Upper lobe of left lung (tissue), 6 donors: ENCODE results near the gene OR6Q1. TPM values are rescaled to one million over a fixed set of nuclear protein-coding genes. Genes with fewer than 3 reads are reported as not detected.

ENCODE experiments used
- ATAC-seq, 2 donors: fragments of 200-7000 bp; cut with Tn5 transposase; one replicate each; pipeline ENCODE4 v1.9.1; 2022; ENCODE audit warnings: mild to moderate bottlenecking in 2 of 2, moderate library complexity in 2 of 2; ENCODE audit not compliant: low FRiP score in 2 of 2
- DNase-seq, 2 donors: peaks; one replicate each; pipeline ENCODE4 v3.0.0-alpha.2; 2019 to 2020
- H3K27ac ChIP-seq, 4 donors: fragments of 200-600 bp; sonication (generic); one replicate each; pipeline ENCODE4 v1.5.1; 2016 to 2019
- H3K27me3 ChIP-seq, 4 donors: fragments of 200-600 bp; sonication (generic); one replicate each; pipeline ENCODE4 v1.5.1; 2017 to 2019
- H3K36me3 ChIP-seq, 4 donors: fragments of 200-600 bp; sonication (generic); one replicate each; pipeline ENCODE4 v1.5.1; 2016 to 2019
- H3K4me1 ChIP-seq, 4 donors: fragments of 200-600 bp; sonication (generic); one replicate each; pipeline ENCODE4 v1.5.1; 2018 to 2019
- H3K4me3 ChIP-seq, 4 donors: fragments of 200-600 bp; sonication (generic); one replicate each; pipeline ENCODE4 v1.5.1; 2017 to 2019; ENCODE audit warnings: mild to moderate bottlenecking in 2 of 4, moderate library complexity in 1 of 4
- H3K9me3 ChIP-seq, 4 donors: fragments of 200-600 bp; sonication (generic); one replicate each; pipeline ENCODE4 v1.5.1; 2018 to 2019
- EP300 ChIP-seq, 4 donors: sonication (generic); formaldehyde crosslinking; IDR thresholded peaks; one replicate each; pipeline ENCODE4 v1.5.1; 2017; ENCODE audit warnings: antibody characterized with exemption in 4 of 4, control low read depth in 2 of 4
- POLR2A ChIP-seq, 4 donors: fragments of 450-650 bp; IDR thresholded peaks; one replicate each; pipeline ENCODE4 v1.5.1; 2016 to 2017; ENCODE audit warnings: antibody characterized with exemption in 4 of 4, mild to moderate bottlenecking in 2 of 4
- POLR2AphosphoS5 ChIP-seq, 2 donors: sonication (generic); formaldehyde crosslinking; IDR thresholded peaks; one replicate each; pipeline ENCODE4 v1.5.1; 2017; ENCODE audit warnings: antibody characterized with exemption in 2 of 2
- WGBS, 2 donors: methylation state at CpG; one replicate each; pipeline ENCODE4 v1.1.5; 2017 to 2018; 5-methylcytosine and 5-hydroxymethylcytosine counted together
- total RNA-seq, 6 donors: library from RNA; depleted of rRNA in 4 of 6; stranded (reverse); fragments of >200 nt in 4 of 6; gene quantifications; one replicate each; pipeline versions ENCODE4 v1.1.0 to v1.2.1, GENCODE V29; 2016 to 2021
- TF ChIP-seq, protein P1 (sequence below), 6 experiments: fragments of 450-650 bp in 4 of 6; fragments of 200-600 bp in 2 of 6; sonication (generic) in 2 of 6; IDR thresholded peaks; one replicate each; pipeline ENCODE4 v1.5.1; 2016 to 2019; ENCODE audit warnings: antibody characterized with exemption in 6 of 6
- donor health status: DM: no; HTN: no; CAD: no; lungs with moderate emphysema.
- donor health status: DM: no; HTN: yes; CAD: no; lungs with severe emphysema.

OR6Q1 gene
- total RNA-seq, 6 donors from 2014 or later, result not detected

DNA sequence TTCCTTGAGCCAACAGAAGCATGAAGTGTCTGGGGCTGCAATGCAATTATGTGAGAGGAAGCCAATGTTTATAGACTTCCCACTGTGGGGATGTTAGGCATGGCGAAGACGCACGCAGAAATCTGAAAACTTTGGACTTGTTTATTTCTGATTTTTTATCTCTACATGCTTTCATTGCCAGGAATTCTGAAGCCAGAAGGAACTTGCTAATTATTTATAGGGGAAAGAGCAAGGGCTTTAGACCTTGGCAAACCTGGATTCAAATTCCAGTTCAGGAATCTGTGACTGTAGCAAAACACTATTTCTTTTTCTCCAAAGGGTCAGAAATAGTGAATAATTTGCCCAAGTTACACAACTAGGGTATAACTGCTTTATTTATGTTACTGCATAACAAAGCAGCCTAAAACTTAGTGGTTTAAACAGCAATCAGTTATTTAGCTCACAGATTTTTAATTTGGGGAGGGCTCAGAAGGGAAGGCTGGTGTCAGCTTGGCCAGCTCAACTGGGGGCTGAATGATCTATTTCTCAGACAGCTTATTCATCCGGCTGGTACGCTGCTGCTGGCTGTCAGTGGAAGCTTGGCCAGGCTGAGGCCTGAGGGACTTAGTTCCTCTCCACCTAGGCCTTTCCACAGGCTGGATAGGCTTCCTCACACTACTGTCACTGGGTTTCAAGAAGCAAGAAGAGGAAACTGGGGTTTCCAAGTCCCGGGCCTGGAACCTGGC is 1.9 kb upstream of the OR6Q1 start:
- Histone ChIP-seq H3K4me1 (peaks cover 10 to 49% (median 16%) of the 10 kb centered on the region in 4 donors), H3K4me3 (no peak overlapping the region), H3K27ac (peak overlapping the region; percentile 27 to 68 (median 54)), H3K9me3 (no peaks in the 10 kb centered on the region), H3K36me3 (no peaks in the 10 kb centered on the region), H3K27me3 (no peaks in the 10 kb centered on the region)
- ATAC-seq, result peak; percentile 43 to 44
- no peak for DNase-seq
- TF ChIP-seq, protein P1, sequence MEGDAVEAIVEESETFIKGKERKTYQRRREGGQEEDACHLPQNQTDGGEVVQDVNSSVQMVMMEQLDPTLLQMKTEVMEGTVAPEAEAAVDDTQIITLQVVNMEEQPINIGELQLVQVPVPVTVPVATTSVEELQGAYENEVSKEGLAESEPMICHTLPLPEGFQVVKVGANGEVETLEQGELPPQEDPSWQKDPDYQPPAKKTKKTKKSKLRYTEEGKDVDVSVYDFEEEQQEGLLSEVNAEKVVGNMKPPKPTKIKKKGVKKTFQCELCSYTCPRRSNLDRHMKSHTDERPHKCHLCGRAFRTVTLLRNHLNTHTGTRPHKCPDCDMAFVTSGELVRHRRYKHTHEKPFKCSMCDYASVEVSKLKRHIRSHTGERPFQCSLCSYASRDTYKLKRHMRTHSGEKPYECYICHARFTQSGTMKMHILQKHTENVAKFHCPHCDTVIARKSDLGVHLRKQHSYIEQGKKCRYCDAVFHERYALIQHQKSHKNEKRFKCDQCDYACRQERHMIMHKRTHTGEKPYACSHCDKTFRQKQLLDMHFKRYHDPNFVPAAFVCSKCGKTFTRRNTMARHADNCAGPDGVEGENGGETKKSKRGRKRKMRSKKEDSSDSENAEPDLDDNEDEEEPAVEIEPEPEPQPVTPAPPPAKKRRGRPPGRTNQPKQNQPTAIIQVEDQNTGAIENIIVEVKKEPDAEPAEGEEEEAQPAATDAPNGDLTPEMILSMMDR (IDR thresholded peaks at IDR 0.05), result no peak
- TF ChIP-seq EP300 (IDR thresholded peaks at IDR 0.05), result peak in 1 of 4 donors; percentile 57
- TF ChIP-seq POLR2A (IDR thresholded peaks at IDR 0.05), result no peak
- peak in 1 of 2 donors; percentile 22 for TF ChIP-seq POLR2AphosphoS5 (IDR thresholded peaks at IDR 0.05)
- 38 to 58% methylated on average over 6 of the region's 6 CpGs for WGBS, 2 donors

GRCh38 chr11:58034471-58034870 is 3.7 kb downstream of the OR6Q1 start:
- H3K9me3 ChIP-seq, result peaks cover 0 to 3% (median 0%) of the 10 kb centered on the region in 4 donors
- no peak overlapping the region for H3K4me3 ChIP-seq
- WGBS, 2 donors, result 87 to 88% methylated on average over 2 of the region's 2 CpGs
- TF ChIP-seq EP300 (IDR thresholded peaks at IDR 0.05) (no peak), POLR2AphosphoS5 (IDR thresholded peaks at IDR 0.05) (no peak), POLR2A (IDR thresholded peaks at IDR 0.05) (no peak)
- TF ChIP-seq, protein P1 (IDR thresholded peaks at IDR 0.05), result no peak
- peaks cover 0 to 13% (median under 1%) of the 10 kb centered on the region in 4 donors for H3K4me1 ChIP-seq
- no peaks in the 10 kb centered on the region for H3K27me3 ChIP-seq
- H3K36me3 ChIP-seq, result no peaks in the 10 kb centered on the region
- no peak overlapping the region for H3K27ac ChIP-seq
- DNase-seq (no peak), ATAC-seq (no peak)

DNA sequence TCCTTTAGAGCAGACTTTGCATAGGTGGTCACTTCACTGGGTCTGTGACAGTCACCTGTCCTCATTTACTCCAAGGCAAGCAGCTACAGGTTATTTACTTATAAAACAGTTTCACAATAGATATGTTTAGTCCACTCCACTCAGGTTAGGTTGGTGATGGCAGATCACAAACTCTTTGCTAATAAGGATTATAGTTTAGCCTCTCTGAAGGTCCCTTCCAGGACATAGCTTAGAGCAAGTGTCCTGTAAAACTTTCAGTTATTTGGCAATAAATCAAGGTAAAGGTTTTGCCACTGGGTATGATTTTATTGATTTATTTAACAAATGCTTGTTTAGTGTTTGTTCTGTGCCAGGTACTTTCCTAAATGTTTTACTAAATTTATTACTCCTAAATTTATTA is 8.8 kb downstream of the OR6Q1 start:
- no peak for ATAC-seq
- no peaks in the 10 kb centered on the region for H3K27me3 ChIP-seq

DNA sequence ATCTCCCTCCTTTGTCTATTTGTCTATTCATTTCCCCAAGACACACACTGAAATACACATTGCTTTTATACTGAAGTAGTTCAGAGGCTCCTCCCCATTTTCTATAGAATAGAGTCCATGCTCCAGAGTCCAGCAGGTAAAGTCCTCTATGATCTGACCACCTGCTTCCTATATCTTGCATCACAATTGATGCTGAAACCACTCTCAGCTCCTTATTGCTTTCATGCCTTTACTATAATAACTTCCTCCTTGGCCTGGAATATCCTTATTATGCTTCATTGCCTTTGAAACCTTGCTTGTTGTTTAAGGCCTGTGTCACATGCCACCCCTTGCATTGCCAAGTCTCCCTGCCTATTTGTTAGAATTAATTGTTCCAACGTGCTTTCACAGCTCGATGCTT is 12.6 kb downstream of the OR6Q1 start:
- WGBS, 2 donors, result 62 to 66% methylated on average over 2 of the region's 2 CpGs
- TF ChIP-seq EP300 (IDR thresholded peaks at IDR 0.05) (no peak), POLR2A (IDR thresholded peaks at IDR 0.05) (no peak), POLR2AphosphoS5 (IDR thresholded peaks at IDR 0.05) (no peak)
- TF ChIP-seq, protein P1 (IDR thresholded peaks at IDR 0.05), result no peak
- Histone ChIP-seq H3K4me3 (no peak overlapping the region), H3K36me3 (no peaks in the 10 kb centered on the region), H3K27me3 (no peaks in the 10 kb centered on the region), H3K9me3 (no peaks in the 10 kb centered on the region), H3K4me1 (no peaks in the 10 kb centered on the region), H3K27ac (no peak overlapping the region)
- DNase-seq (no peak), ATAC-seq (no peak)

More for the DNA sequence above, 8.8 kb downstream of the OR6Q1 start:
- Histone ChIP-seq H3K9me3 (peaks cover 0 to 3% (median 0%) of the 10 kb centered on the region in 4 donors), H3K36me3 (no peaks in the 10 kb centered on the region), H3K27ac (no peak overlapping the region), H3K4me1 (no peaks in the 10 kb centered on the region), H3K4me3 (no peak overlapping the region)
- TF ChIP-seq, protein P1 (IDR thresholded peaks at IDR 0.05), result no peak
- TF ChIP-seq POLR2A (IDR thresholded peaks at IDR 0.05) (no peak), POLR2AphosphoS5 (IDR thresholded peaks at IDR 0.05) (no peak), EP300 (IDR thresholded peaks at IDR 0.05) (no peak)
- no peak for DNase-seq

- no peak overlapping the region for H3K4me3 ChIP-seq
- no peaks in the 10 kb centered on the region for H3K9me3 ChIP-seq
- DNase-seq (no peak), ATAC-seq (no peak)
- H3K4me1 ChIP-seq, result no peaks in the 10 kb centered on the region
- 61% methylated on average over 3 of the region's 3 CpGs for WGBS, 2 donors
- TF ChIP-seq POLR2A (IDR thresholded peaks at IDR 0.05), result no peak
- no peak for TF ChIP-seq EP300 (IDR thresholded peaks at IDR 0.05)
- no peak for TF ChIP-seq POLR2AphosphoS5 (IDR thresholded peaks at IDR 0.05)
- TF ChIP-seq, protein P1 (IDR thresholded peaks at IDR 0.05), result no peak
- no peaks in the 10 kb centered on the region for H3K27me3 ChIP-seq
- no peaks in the 10 kb centered on the region for H3K36me3 ChIP-seq
- no peak overlapping the region for H3K27ac ChIP-seq
Observed at GRCh38 chr11:58046231-58046630, 15.5 kb downstream of the OR6Q1 start.
